NB4 (cell line): ENCODE data around the gene GALNT9.

Source experiments
- CTCF ChIP-seq: IDR thresholded peaks from one replicate; pipeline ENCODE4 v1.5.1; 2012; ENCODE audit warnings: low read depth, low read length
- MAX ChIP-seq: IDR thresholded peaks from 2 replicates; pipeline ENCODE4 v1.6.1; 2011; ENCODE audit warnings: low read depth, low read length
- MYC ChIP-seq: IDR thresholded peaks from 2 replicates; pipeline ENCODE4 v1.6.1; 2011; ENCODE audit warnings: low read depth, low read length
- POLR2A ChIP-seq: IDR thresholded peaks from 2 replicates; pipeline ENCODE4 v1.6.1; 2011; ENCODE audit warnings: mild to moderate bottlenecking; ENCODE audit not compliant: insufficient read length; ENCODE audit errors: extremely low read depth

GRCh38 chr12:132276066-132276826 lies 53.1 kb downstream of the GALNT9 start:
- no peak for TF ChIP-seq MAX
- no peak for TF ChIP-seq POLR2A
- no peak for TF ChIP-seq CTCF
- no peak for TF ChIP-seq MYC
